ENCODE results near the gene RPP25L.

Gene RPP25L

DNA sequence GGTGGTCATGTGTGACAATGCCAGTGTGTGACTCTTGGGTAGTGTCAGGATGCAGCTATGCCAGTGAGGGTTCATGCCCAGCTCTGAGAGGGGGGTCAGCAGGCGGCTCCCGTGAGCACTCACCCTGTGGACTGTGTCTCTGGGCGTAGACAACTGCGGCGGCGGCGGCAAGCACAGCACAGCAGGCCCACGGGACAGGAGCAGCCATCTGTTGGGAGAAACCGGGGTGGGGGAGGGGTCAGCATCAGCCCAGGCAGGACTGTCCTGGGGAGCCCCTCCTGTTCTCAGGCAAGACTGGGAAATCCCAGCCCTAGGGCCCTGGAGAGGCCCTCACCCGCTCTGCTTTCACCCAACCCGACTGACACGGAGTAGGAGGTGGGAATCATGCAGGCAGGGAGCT is 43.1 kb downstream of the RPP25L start:
- DNase-seq (ENCODE audit: low read depth in 2 of 2) = no peak

DNA sequence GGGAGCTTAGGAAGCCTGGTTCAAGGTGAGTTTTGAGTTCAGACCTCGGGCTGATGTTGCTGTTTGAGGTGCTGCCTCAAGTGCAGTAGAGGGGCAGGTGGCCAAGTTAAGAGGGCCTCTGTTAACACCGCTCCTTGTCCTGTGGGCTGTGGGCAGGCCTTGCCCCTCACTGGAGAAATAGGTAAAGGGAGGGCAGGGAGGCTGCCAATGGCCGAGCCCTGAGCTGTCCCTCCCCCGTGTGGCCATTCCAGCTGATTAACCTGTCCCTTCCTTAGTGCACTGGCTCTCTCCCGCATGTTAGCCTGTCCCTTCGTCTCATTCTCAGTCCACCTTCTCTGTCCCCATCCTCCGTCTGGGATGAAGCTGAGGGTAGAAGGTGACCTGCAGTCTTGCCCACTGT is 43.8 kb downstream of the RPP25L start:
- DNase-seq (ENCODE audit: low read depth in 2 of 2) = no peak

DNA sequence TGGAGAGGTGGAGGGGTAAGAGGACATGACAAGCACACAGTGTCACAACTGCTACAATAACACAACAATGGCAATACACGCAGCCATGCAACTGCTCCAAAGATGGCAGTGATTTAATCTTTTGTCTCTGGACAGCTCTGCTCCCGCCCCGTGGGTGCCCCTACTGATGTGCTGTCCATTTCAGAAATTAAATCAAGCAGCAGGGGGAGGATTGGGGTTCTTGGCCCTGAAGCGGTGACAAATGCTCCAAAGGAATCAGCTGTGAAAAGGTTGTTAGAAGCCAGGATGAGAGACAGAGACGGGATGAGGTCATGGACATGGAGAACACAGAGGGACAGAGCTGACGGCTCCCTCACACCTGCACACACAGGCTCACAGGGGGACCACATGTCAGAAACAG is 44.9 kb downstream of the RPP25L start:
- DNase-seq (ENCODE audit: low read depth in 2 of 2) = no peak

DNA sequence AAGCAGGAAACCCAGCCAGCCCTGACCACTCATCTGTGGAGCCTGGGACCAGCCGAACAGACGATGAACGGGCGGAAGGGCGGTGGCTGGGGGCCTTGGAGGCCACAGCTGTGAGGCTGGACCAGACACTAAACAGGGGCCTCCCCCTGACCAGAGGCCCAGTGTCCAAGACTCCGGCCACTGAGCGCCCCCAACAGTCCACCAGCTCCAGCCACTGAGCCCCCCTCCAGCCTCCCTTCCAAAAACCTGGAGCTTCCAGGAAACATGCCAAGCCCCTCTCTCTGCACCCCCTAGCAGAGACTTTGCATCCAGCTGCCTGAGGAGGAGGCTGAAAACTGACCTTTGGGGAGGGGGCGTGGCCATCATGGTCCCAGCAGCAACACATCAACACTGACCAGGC is 45.6 kb downstream of the RPP25L start:
- no peak for DNase-seq (ENCODE audit: low read depth in 2 of 2)

DNA sequence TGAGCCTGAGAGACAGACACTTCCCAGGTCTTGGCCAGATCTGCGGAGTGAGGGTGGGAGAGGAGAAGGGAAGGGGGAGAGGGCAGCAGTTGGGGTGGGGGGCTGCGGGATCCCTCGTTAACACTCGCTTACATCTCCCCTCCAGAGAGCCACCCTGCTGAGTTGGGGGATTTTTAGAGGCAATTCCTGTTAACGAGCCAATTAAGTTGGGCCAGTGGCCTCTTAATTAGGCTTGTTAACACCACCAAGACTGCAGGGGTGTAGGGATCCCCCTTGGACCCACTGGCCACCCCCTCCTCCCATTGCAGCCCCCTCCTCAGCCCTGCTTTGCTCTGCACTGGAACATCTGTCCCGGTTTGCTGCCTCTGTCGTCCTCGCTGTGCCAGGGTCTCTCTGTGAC is 46.0 kb downstream of the RPP25L start:
- no peak for DNase-seq (ENCODE audit: low read depth in 2 of 2)

DNA sequence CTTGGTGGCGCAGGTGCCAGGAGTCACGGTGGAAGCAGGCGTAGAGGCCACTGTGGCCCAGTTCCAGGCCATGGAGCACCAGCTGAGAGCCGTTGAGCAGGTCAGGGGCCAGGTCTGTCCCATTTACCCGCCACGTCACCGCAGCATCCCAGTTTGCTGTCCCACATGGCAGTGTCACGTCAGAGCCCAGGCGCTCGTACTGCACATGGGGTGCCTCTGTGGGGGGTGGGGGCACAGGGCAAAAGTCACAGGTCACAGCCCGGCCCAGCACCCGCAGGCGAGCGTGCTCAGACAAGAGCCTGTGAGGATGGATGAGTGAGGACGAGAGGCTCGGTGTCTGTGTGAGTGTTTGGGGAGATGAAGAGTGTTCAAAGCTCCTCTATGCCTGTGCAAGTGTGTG is 47.3 kb downstream of the RPP25L start:
- no peak for DNase-seq (ENCODE audit: low read depth in 2 of 2)

DNA sequence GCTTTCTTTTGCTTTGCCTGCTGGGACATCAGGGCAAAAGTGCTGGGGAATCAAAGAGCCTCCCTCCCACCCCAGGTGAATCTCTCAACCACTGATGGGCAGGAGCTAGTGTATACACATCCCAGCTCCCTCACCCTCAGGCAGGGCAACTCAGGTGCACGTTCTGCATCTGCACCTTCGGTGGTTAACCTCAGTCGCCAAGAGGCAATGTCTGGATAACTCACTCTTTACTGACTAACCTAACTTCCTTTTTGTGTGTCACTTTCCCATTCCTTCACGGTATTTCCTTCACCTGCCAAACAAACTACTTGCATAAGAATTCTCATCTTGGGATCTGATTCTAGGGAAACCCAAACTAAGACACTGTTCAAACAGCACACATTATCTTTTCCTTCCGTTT is 48.6 kb downstream of the RPP25L start:
- DNase-seq (ENCODE audit: low read depth in 2 of 2) = no peak

DNA sequence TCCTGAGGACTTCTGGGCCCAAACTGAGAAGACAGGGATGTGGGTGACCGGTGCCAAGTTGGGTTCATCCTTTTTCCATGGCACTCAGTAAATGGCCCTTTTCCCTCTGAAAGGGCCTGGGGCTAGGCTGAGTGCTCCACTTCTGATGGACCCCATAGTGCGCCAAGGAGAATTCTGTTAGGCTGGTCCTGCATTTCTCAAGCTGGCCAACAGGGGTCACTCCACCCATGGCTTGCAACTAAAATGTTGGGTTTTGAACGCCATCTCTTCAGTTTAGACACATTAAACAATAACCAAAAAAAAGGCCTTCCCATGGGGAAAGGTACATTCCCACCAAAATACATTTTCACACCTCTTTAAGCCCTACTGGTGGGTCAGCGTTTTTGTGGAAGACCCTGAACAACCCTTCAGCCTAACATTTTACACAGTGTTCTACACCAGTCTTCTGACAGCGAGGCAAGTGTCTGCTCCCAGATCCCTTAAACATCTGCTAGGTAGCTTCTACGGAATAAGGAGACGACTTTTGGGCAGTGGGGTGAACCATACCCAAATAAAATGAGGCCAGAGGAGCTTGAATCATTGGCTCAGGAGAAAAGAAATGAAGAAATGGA is 49.7 kb downstream of the RPP25L start:
- no peak for DNase-seq (ENCODE audit: low read depth in 2 of 2)

DNA sequence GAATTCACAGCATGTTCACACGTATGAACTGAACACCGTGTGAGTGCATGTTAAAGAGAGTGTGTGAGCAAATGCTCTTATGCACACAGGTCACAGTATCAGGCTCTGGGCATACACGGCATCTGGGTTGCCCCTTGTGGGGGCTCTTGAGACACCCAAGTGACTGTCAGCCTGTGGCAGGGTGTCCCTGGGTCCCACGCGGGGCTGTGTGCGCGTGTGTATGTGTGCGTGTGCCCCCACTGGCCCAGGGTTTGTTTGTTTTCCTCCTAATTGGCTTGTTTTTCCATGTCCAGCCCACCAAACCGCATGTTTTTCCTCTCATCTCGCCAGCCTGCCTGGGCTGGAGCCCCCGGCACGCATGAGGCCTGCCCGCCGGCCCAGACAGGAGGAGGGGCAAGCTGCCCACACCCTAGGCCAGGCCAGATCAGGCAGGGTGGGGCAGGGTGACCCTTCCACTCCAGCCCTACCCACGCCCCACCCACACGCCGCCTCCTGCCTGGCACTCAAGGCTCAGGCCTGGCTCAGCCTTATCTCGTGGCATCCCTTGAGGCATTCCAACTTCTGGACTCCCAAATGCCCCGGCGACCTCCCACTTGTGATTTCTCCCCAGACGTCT is 51.2 kb downstream of the RPP25L start:
- DNase-seq (ENCODE audit: low read depth in 2 of 2) = no peak

Measured in stimulated activated CD8-positive, alpha-beta memory T cell treated with anti-CD3 and anti-CD28 coated beads, Interleukin-7, amount 100 ng/mL, for 1 hour (primary cell).